Measurements from ENCODE around the gene C1orf74.
A peak's percentile ranks its signal among the peaks of the same experiment; 100 is the strongest.

The C1orf74 gene

DNA sequence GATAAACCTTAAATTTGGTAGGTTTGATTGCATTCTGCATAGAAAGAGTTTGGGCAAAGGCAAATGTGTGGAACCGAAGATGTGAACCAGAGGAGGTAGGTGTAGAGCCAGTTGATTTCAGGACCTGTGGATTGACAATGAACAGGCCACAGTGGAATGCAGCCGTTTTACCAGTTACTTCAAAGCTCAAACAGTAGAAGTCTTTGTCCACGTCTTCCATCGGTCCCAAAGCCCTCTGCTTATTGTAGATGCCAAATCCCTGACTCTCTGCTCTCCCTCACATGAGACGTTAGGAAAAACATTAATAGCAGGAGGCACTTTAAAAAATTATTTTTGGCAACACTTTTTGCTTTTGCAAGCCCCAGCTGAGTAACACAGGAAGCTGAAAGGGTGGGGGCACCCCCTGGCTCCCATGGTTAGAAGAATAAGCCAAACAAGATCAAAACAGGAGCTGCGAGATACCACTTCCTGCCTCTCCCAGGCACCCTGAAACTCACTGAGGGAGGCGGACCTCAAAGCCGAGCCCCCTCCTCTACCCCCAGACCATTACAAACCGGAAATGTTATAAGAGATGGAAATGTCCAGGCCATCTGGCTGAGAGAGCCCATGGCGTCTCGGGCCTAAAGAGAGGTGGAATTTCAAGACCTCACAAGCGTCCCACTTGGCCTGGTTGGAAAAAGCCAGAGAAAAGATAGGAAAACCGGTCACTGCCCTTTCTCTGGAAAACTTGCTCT is 15.0 kb downstream of the C1orf74 start:
- DNase-seq = peak; percentile 73 to 87

DNA sequence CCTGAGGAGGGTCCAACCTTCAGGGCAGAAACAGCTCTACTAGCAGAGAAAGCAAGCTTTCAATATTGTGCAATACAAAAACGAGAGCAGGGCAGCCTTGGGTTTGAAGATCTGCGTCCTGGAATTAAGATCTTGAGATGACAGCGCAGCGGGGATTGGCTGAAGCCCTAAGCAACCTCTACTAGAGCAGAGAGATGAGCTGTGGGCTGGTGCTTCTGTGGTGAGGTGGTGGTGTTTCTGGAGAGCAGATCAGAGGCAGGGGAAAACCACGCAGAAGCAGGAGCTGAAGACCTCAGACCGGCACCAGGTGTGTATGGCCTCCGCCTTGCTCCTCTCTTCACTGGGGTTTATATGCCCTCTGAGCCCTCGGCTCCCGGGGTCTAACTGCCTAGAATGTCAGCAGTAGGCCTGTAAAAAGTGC is 16.0 kb downstream of the C1orf74 start:
- no peak for DNase-seq

DNA sequence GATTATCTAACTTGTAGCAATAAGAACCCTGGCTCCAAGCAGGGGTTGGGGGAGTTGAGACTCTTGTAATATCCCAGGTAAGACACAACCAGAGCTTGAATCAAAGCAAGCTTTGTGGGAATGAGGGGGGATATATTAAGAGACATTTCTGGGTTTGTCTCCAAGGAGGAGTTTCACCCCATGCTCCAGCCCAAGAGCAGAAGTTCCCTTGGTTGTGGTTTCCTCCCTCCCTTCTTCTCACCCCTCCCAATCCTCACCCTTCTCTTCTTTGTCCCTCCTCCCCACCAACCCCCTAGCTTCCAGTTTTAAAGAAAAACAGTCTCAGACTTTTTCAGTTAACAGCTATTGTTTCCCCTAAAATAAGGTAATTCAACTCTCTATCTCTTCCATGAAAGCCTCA is 16.7 kb downstream of the C1orf74 start:
- DNase-seq = no peak

DNA sequence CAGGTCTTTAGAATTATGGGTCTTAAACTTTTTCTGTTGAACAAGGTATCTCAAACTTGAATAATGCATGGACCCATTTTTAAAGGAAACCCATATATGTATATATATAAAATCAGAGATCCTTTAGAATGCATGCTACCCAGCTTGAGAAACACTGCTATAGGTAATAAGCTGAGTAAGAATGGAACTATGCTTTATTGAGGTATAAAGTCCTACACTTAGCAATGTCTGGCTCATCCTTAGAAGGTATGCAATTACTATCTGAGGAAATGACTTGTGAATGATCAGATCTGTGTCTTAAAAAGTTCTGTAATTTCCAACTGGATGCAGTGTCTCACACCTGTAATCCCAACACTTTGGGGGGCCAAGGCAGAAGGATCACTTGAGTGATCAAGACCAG is 17.3 kb downstream of the C1orf74 start:
- no peak for DNase-seq

DNA sequence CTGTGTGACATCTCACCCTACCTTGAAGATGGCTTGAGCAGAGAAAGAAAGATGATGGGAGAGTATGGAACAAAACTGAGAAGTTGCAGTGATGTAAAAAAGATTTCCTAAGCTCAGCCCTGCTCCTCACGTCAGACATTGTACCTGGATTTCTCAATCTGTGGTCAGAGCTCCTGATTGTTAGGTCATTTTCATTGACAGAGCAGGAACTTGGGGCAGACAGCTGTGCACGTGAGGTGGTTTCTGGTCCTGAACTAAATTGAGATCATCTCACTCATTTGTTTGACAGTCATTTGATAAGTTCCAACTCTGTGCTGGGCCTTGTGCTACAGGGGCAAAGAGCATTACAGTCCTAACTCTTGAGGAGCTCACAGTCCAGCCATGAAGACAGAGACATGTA is 18.3 kb downstream of the C1orf74 start:
- DNase-seq = peak; percentile 71 to 90

DNA sequence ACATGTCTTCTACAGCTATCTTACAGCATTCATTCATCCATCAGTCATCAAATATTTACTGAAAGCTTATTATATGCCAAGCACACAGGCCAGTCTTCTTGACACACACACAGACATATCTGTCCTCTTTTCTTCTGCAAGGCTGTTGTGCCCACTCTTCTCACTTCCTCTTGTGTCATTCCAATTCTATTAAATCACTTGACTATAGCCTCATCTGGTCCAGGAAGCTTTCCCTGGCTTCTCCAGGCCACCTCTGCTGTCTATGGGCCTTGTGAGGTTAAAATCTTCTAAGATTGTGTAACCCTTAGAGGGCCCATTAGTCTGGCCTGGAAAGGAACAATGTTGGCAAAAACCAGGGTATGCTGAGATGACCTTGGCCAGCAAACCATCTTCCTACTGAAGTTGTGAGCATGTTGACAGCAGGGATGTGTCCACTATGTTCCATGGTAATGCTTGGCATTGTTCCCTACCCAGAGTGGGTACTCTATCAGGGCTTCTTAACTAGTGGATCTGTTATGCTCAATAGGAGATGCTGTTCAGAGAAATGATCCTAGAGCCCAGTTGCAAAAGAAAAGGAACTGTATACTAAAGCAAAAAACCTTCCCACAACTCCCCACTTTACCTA is 23.2 kb downstream of the C1orf74 start:
- peak; percentile 51 to 89 for DNase-seq

DNA sequence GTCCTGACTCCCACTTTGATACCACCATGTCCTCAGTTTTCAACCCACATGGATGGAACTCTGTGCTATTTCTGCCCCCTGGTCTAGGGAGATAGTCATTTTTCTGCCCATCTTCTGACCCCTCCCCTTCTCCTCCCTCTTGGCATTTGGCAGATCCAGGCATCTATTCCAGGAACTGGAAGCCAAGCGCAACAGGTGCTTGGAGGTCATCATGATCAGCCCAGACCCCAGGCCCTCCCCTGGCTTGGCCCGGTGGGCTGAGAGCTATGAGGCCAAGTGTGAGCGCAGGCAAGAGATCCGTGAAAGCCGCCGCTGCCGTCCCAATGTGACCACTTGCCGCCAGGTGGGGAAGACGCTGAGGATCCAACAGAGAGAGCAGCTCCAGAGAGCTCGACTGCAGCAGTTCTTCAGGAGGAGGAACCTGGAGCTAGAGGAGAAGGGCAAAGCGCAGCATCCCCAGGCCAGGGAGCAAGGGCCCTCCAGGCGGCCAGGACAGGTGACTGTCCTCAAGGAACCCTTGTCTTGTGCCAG is 24.5 kb downstream of the C1orf74 start:
- DNase-seq = no peak

DNA sequence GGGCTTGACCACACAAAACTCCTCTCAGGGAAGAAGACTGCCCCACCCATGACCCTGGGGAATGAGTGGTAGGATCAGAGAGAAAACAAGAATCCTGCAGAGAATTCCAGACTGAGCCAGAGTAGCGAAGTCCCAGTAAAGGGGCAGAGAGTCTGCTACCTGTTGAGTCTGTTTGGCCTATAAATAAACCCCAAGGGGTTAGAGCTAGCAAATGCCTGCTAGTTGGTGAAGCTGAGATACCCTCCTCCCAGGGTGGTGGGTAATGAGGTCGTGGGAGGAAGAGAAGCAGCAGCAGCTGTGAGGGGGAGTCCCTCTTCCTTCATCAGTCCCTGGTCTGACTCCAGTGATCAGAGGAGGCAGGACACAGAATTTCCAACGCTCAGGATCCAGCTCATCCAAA is 26.0 kb downstream of the C1orf74 start:
- DNase-seq = no peak

DNA sequence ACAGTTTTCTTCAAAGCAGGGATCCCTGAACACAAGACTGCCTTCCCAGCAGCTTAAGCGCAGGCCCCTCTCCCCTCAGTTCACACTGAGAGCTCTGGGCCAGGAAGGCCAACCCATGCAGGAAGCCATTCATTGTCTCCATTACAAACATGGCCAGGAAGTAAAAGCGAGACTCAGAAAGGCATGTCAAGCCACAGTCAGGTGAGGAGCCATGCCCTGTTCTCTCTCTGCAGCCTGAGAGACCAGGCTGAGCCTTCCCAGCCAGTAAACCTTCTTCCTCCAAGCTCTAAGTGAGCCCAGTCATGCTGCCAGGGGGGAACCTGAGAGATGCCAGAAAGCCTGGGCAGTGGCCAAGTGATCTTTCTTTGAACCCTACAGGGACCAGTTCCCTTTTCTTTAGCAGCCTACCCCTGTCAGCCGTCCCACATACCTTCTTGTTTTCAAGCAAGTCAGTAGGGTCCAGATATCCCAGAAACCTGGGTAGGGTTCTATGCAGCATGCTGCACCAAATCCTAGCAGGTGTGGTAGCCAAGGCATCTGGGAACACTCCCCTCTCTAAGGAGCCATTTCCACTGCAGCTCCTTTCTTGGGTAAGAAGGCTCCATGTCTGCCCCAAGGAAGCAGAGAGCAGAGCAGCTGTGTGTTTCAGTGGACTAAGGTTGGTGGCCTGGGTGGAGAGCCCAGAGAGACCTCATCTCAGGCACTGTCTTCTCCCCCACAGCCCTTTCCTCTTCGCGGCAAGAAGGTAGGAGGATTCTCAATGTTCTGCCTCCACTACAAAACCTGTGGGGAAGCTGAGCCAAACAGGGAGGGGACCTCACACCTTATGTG is 27.5 kb downstream of the C1orf74 start:
- DNase-seq = peak; percentile 48 to 59

DNA sequence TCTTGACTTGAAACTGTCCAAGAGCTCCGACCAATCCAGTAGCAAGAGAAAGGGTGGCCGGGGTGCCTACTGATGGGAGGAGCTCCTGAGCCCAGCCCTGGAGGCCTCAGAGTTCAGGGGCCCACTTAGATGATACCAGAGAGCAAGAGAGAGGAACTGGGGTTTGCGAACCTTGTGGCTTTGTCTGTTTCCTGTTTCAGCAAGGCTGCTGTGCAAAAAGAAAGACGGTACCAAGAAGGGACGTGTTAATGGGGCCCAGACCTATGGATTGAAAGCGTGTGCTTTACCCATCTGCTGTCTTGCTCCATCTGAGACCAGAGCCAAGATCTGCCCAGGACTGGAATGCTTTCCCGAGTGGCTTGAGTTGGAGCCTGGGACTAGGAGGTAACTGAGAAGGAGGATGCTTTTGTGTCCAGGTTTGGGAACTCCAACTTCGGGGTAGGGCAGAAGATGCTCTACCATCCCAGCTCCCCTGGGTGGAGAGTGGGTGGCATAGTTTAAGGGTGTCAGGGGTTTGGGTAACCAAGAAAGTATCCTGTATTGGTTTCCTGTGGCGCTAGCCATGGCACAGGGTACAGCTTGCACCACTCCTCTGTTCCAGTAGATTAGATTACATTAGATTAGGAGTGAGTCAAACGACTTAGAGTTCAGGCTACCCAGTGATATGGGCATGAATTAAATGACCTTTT is 28.3 kb downstream of the C1orf74 start, which contains the start of gene TRAF3IP3:
Gene TRAF3IP3 (plus strand): TSS at position 128 of the 689 bp plus-strand sequence. CDS start 3,987 bp downstream, outside the sequence.
- DNase-seq = peak; percentile 74 to 82

DNA sequence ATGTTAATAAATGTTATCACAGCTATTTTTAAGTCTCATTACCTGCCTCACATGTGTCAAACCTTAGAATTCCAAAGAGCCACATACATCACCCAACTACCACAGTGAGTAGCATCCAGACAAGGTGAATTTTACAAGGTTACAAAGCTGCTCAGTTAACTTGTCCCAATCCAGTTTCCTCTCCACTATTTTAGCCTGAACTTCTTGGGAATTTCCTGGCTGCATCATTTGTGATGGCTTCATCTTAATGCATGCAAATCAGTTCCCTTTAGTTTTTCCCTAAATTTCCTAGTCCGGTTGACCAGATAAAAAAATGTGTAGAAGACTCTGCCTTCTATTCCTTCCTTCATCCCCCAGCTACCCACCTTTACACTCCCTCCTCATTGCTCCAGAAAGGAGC is 29.1 kb downstream of the C1orf74 start:
- DNase-seq = peak in 1 of 2 donors; percentile 80

DNA sequence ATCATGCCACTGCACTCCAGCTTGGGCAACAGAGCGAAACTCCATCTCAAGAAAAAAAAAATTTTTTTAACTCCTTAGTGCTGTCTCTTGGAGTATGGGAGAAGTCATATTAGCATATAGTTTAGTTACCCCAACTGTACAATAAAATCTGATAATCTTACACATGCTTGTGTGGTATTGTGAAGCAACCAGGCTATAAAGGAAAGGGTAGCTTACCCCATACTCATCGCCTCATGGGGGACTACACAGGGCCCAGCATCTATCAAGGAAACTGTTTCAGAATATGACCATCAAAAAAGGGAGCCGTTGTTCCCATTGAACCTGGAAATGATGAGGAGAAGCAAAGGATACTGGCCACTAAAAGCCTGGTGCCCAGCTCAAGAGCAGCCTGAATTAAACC is 31.5 kb downstream of the C1orf74 start:
- DNase-seq = no peak

DNA sequence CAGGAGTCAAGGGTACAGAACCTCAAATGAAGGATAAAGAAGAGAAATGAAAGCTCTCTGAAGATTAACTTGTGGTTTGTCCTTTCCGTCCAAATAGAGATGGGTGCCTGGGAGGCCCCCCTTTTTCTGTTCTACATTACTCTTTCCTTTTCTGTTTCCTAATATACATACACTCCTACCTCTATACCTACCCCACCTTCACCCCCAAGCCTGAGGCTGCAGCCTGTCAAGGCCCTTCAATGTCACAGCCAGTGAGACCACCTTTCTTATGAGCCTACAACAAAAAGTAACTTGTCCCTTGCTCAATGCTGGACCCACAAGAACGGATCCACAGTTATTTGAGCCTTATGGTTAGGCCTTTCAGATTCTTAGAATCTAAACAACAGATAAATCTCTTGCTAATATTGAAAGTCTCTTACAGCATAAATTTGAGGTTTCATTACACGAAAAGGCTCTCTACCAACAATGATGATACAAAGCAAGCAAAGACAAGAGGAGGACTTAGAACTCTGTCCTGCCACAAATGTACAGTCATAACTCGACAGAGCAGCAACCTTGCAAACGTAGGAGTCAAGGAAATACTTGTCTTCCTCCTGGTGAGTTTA is 32.6 kb downstream of the C1orf74 start:
- DNase-seq = no peak

DNA sequence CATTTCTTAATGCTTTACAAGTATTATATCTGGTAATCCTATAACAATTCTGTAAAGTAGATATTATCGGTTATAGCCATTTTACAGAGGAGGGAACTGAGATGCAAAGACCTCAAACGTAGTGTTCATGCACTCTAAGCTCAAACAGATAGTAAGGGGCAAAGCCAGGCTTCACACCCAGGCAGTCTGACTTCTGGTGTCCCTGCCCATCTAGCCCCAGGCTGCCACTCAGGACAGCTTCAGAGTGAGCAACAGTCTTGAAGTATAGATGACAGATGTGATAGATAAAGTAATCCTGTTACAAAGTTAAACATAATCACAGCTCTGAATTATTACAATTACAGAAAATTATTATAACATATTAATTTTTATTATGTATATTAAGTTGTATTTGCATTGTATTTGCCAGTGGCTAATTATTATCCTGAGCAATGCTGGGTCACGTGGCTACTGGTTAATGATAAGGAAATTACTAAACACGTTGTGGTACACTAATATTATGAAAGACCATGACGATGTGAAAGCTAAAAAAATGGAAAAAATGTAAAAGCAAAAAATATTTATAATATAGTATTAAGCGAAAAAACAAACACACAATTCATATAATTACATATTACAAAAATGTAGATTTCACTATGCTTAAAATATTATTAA is 34.6 kb downstream of the C1orf74 start:
- no peak for DNase-seq

DNA sequence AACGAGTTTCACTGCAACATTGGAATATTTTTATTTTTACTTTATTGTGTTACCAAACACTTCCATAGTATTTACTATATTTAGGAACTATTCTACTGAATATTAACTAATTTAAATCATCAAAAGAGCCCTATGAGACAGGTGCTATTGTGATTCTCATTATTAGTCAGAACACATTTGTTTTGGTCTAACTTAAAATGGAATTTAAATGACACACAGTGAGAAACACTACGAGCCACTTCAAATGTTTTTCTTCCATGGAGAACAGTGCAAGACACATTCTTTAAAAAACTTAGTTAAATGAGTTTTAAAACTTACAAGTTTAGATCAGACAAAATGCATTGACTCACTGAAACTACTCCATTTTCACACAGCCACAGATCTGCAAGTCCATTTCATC is 35.2 kb downstream of the C1orf74 start:
- DNase-seq = no peak

DNA sequence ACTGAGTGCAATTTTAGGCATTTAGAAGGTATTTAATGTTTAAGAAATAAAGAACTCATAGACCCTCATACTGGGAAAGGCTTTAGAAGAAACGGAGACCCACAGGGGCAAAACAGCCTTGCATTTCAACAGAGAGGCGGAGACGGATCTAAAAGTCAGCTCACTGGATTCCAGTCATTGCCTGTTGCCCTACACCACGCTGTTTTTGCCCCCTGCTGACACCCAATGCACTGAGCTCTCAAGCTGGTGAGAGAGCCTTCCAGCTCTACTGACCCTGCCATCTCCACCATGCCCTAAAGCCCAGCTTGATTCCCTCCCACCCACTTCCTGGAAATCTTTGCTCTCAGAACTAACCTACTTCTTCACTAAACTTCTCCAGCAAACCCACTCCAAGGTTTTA is 35.7 kb downstream of the C1orf74 start:
- no peak for DNase-seq

DNA sequence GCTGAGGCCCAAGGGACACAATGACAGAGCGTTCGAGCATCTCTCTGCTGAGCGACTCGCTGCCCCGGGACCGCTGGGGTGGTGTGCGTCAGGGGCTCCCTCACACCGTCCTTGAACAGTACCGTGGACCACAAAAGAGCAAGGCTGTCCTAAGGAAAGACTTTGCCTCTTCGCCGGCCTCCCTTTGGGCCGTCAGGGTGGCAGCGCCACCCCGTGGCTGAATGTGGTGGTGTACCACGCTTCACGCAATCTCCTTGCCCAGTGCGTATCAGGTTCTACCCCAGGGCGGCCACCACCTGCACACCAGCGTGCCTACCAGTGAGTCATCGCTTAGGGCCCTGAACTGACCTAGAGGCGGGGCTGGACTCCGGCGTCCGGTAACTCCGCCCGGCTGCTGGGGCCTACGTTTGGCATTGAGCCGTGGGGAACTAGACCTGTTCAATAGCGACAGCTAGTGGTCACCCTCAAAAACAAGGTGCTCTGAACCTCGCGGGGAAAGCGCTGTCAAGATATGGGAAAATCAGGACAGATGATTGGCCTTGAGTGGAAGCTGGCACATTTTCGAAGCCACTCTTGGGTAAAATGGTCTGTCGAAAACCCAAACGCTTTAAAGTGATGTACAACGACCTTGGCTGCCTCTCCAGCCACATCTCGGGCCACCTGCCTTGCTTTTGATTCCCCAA is 36.6 kb downstream of the C1orf74 start:
- DNase-seq = peak; percentile 87 to 95

DNA sequence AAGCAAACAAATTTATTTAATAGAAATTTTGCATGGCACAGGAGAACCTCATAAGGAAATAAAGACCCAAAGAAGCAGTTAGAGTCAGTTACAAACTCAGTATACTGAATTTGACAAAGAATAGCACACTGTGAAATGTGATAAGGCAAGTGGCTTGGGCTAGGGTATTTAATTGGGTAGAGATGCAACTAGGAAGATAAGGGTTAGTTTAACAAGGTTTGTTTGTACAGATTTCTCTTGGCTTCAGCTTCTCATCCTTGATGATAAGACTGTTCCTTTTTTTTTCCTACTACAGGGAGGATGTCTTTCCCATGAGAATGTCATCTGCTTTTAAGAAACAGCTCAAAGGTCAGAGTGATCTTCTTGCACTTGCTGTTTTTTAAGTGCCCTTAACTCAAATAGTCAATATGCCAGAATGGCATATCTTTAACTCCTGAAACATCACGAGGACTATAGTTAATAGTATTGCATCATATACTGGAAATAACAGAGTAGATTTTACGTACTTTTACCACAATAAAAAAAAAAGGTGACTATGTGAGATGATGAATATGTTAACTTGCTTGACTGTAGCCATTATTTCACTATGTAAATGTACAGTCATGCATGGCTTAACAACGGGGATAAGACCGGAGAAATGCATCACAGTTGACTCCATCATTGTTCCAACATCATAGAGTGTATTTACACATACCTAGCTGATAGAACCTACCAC is 37.8 kb downstream of the C1orf74 start:
- no peak for DNase-seq

DNA sequence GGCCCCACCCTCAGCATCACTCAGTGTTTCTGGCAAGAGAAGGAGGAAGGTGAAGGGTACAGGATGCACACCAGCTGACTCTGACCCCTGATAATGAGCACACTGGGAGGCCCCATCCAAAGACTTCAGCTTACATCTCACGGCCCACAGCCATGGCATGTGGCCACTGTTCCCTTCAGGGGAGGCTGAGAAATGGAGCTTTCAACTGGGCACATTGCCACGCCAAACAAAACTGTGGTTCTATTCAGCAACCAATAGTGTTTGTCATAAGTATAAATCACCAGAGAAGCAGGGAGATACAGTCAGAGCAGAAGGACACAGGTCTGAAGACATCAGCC is 41.2 kb downstream of the C1orf74 start:
- no peak for DNase-seq

DNA sequence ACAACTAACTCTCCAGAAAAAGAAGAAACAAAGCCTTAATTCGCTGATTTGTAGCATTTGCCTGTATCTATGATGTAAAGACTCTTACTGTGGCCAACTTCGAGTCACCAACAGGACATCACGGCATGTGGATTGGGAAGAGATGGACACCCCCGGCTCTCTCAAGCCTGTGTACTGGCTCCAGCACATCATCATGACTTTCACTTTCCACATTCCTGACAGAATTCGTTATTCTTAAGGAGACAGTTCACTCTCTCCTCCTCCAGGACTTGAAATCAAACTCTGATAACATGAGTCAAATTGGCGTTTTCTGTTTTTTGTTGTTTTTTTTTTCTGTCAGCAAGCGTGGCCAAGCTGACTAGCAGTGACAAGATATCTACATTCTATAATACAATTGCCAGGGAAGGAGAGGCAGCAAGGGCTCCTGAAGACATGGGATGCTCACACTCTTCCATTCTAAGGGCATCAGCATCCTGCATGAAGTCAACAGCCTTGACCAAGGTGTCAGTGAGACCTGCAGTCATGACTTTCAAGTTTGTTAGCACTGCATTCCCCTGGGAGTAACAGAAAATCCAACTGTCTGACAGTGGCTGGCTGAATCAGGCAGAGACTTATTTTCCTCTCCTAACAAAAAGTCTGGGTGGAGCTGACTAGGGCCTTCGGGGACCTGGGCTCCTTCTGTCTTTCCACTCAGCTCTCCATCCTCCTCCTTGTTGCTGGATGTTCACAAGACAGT is 41.8 kb downstream of the C1orf74 start:
- peak in 1 of 2 donors; percentile 49 for DNase-seq
